HG03095 (cell line): ENCODE data around the gene FAM136A.
"Not testable (repeated sequence)": the region's sequence is repeated elsewhere in the genome, so short reads cannot be mapped to it uniquely, and the experiment has no call there.

Source experiments
- ATAC-seq: cut with Tn5 transposase; IDR thresholded peaks from one replicate; pipeline ENCODE4 v1.9.1; 2021; ENCODE audit warnings: moderate library complexity; ENCODE audit not compliant: unreplicated experiment

Gene FAM136A

GRCh38 chr2:70301344-70302194, at the start of gene FAM136A:
FAM136A (minus strand) TSS chr2:70302067; CDS start chr2:70302011, 56 bp downstream.
- peak; percentile 80 for ATAC-seq

- no peak for ATAC-seq
Measured at GRCh38 chr2:70349921-70350685, 48.2 kb upstream of the FAM136A start.

GRCh38 chr2:70347831-70348230, 46.0 kb upstream of the FAM136A start:
- no peak for ATAC-seq

GRCh38 chr2:70344195-70344594, 42.3 kb upstream of the FAM136A start:
- ATAC-seq, result no peak

GRCh38 chr2:70341477-70341765, 39.6 kb upstream of the FAM136A start:
- ATAC-seq, result no peak

GRCh38 chr2:70340761-70341476, 39.1 kb upstream of the FAM136A start:
- ATAC-seq, result no peak

GRCh38 chr2:70340075-70340474, 38.2 kb upstream of the FAM136A start:
- no peak for ATAC-seq

- ATAC-seq, result no peak
Measured at GRCh38 chr2:70336552-70336951, 34.7 kb upstream of the FAM136A start.

GRCh38 chr2:70331012-70331411, 29.1 kb upstream of the FAM136A start:
- ATAC-seq, result no peak

- ATAC-seq, result no peak
Measured at GRCh38 chr2:70330476-70330875, 28.6 kb upstream of the FAM136A start.

- ATAC-seq, result no peak
Measured at GRCh38 chr2:70328921-70329561, 27.2 kb upstream of the FAM136A start.

- no peak for ATAC-seq
Measured at GRCh38 chr2:70325875-70326274, 24.0 kb upstream of the FAM136A start.

- ATAC-seq, result no peak
Measured at GRCh38 chr2:70322518-70322917, 20.7 kb upstream of the FAM136A start.

- ATAC-seq, result no peak
Measured at GRCh38 chr2:70321370-70321769, 19.5 kb upstream of the FAM136A start.

GRCh38 chr2:70314640-70315039, 12.8 kb upstream of the FAM136A start:
- ATAC-seq, result no peak

- ATAC-seq, result no peak
Measured at GRCh38 chr2:70312560-70312959, 10.7 kb upstream of the FAM136A start.

- no peak for ATAC-seq
Measured at GRCh38 chr2:70310899-70311298, 9.0 kb upstream of the FAM136A start.

GRCh38 chr2:70305531-70305930, 3.7 kb upstream of the FAM136A start:
- no peak for ATAC-seq

- ATAC-seq, result no peak
Measured at GRCh38 chr2:70304498-70304897, 2.6 kb upstream of the FAM136A start.

GRCh38 chr2:70303186-70303585, 1.3 kb upstream of the FAM136A start:
- no peak for ATAC-seq

- ATAC-seq, result not testable (repeated sequence)
Measured at GRCh38 chr2:70302195-70302546, 304 bp upstream of the FAM136A start.
